HG02943 (cell line): ENCODE data around the gene TBCK.
"Not testable (repeated sequence)": the region's sequence is repeated elsewhere in the genome, so short reads cannot be mapped to it uniquely, and the experiment has no call there.

Experiments used
- ATAC-seq: cut with Tn5 transposase; IDR thresholded peaks from one replicate; pipeline ENCODE4 v1.9.1; 2021; ENCODE audit warnings: mild to moderate bottlenecking, low read depth, moderate library complexity; ENCODE audit not compliant: unreplicated experiment

TBCK gene

DNA sequence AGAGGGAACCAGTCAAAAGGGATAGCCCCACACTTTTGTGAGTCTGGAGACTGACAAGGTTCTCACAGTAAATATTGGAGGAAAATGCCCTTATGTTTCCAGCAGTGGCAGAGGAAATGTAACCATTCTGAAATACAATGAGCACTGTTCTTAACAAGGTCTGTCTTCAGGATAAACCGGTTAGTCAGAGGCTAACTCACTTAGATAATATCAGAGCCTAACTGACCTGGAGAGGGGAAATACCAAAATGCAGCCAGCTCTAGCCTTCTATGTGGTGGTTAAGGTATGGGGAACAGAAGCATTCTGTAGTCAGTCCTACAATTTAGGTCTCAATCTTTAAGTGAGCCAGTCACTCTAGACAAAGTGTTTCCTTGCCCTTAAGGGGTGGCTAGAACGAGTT is 70.8 kb downstream of the TBCK start:
- ATAC-seq, result no peak

DNA sequence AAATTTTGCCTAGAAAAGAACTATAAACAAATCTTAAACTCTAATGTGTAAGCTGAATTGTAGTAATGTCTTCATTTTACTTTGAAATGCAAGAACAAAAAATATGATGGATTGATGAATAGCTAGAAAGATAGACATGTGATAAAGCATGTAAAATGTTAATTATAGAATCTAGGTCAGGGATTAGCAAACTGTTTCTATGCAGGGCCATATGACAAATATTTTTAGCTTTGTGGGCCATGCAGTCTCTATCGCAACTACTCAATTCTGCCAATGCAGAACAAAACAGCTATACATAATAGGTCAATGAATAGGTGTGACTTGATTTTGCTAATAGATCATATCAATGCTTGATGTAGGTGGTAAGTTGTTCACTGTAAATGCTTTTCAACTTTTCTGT is 75.3 kb downstream of the TBCK start:
- no peak for ATAC-seq

DNA sequence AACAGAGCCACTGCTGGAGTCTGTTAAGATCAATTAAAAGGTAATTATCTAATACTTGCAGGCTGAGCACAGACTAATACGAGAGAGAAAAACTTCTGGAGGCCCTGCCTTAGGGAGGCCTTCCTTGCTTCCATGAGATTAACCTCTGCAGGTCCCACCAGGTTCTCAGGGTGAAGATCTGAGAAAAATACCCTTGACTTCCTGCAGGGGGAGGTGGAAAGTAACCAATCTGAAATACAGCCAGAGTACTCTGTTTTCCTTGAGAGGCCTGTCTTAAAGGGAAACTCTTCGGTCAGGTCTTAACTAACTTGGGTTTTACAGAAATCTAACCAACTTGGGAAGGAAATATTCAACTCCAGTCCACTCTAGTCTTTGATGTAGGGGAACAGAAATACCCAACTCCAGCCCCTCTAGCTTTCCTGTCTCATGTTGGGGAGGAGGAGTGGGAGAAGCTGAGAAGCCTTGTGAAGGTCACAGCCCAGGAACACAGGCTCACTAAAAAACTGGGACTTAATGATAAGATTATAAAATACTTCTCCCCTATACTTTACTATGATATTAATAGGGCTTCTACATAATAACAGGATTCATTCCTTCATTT is 77.1 kb downstream of the TBCK start:
- ATAC-seq, result peak; percentile 91

DNA sequence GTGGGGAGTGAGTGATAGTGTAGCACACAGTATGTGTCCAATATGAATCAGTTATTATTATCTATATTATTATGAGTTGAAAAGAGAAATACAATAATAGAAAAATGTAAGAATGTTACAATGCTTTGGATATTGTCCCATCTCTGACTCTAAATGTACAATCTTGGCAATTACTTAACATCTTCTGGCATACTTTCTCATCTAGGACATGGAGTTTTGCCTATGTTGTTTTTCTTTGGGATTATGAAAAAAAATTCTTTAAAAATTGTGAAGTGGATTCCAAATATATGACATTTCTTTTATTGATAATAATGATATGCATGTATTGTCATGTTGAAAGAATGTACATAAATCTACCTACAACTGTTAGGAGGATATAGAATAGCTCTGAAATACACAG is 84.1 kb downstream of the TBCK start:
- ATAC-seq, result no peak

- ATAC-seq, result no peak
Measured at GRCh38 chr4:106222548-106222947, 93.5 kb downstream of the TBCK start.

DNA sequence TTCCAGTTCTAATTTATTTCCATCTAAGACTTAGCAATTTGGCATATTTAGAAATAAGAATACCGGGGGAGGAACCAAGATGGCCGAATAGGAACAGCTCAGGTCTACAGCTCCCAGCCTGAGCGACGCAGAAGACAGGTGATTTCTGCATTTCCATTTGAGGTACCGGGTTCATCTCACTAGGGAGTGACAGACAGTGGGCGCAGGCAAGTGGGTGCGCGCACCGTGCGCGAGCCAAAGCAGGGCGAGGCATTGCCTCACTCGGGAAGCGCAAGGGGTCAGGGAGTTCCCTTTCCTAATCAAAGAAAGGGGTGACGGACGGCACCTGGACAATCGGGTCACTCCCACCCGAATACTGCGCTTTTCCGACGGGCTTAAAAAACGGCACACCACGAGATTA is 102.7 kb downstream of the TBCK start:
- not testable (repeated sequence) for ATAC-seq

DNA sequence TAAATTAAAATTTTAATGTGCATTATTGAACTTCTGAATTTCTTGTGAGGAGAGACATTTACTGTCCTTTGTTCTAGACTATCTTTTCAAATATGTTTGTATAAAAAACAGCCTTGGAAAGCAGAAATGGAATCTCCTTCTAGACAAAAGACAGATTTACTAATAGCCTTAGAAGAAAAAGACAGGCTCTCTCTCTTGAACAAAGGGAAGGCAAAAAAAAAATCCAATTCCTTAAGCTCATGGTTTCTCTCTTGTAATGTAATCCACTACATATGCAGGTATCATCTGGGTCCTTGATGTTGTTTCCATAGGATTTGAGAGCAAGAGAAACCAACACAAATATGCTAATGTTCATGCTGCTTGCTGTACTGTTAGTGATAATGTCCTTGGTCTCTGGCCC is 106.0 kb downstream of the TBCK start:
- no peak for ATAC-seq

- ATAC-seq, result no peak
Measured at GRCh38 chr4:106208481-106209460, 107.2 kb downstream of the TBCK start.

DNA sequence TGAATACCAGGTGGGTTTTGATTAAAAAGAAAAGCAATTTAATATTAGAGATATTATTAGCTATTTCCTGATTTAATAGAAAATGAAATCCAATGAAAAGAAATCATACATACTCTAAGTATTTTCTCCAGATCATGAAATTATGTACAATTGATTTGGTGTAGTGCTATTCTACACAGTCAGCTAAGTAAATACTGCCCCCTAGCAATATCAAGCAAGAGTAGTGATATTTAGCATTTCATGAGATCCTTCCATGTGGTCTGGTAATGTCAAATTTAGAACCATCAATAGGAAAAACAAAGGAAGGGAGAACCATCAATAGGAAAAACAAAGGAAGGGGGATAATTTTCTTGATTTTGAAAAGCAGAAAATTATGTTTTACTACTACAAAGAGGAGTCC is 114.6 kb downstream of the TBCK start:
- ATAC-seq, result no peak

DNA sequence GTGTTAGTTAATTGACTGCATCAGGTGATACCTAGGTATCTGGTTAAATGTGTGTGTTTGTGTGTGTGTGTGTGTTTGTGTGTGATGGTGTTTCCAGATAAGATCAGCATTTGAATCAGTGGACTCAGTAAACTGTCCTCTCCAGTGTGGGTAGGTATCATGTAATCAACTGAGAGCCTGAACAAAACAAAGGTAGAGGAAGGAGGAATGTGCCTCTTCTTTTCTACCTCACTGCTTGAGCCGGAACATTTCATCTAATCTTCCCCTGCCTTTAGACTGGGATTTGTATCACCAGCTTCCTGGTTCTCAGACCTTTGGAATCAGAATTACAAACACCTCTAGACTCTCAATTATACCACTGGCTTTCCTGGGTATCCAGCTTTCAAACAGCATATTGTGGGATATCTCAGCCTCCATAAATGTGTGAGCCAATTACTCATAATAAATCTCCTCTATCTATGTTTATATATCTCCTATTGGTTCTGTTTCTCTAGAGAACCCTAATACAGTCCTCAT is 120.5 kb downstream of the TBCK start:
- ATAC-seq, result no peak

GRCh38 chr4:106194801-106195200 is 121.2 kb downstream of the TBCK start:
- ATAC-seq, result no peak

DNA sequence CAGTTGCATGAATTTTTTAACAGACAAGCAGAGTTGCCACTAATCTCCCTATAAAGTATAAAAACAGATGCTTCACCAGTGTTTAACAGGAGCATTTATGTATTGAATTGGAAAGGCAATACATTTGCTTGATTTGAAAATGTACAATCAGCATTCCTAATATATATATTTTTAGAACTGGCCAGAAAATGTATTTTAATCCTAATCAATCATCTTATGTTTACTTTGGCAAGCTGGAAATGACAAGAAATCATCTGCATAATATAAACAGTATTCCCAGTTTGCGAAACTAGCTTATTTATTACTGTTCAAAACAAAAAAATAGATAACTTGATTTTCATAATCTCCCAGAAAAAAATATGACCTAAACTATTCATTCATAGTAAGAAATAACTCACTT is 123.9 kb downstream of the TBCK start:
- no peak for ATAC-seq

- ATAC-seq, result no peak
Measured at GRCh38 chr4:106186201-106186600, 129.8 kb downstream of the TBCK start.

GRCh38 chr4:106183551-106183950 is 132.5 kb downstream of the TBCK start:
- ATAC-seq, result no peak

DNA sequence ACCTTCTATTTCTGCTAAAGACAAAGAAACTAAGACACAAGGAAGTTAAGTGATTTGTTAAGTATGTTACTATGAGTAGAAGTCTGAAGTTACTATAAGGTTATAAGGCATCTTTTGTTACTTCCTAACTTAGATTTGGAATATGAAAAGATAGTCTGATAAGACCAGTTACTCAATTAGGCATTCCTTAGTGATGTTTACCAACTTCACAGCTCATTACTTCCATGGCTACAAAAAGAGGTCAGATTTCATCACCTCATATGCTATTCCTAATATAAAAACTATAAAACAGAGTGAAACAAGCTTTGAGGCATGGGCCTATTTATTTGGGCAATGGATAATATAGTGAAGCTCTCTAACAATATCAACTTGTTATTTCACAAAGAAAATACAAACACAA is 143.1 kb downstream of the TBCK start:
- no peak for ATAC-seq

GRCh38 chr4:106165351-106166010 is 150.5 kb downstream of the TBCK start:
- ATAC-seq, result no peak

GRCh38 chr4:106162278-106162677 is 153.7 kb downstream of the TBCK start:
- no peak for ATAC-seq

GRCh38 chr4:106160560-106160959 is 155.4 kb downstream of the TBCK start:
- ATAC-seq, result no peak

DNA sequence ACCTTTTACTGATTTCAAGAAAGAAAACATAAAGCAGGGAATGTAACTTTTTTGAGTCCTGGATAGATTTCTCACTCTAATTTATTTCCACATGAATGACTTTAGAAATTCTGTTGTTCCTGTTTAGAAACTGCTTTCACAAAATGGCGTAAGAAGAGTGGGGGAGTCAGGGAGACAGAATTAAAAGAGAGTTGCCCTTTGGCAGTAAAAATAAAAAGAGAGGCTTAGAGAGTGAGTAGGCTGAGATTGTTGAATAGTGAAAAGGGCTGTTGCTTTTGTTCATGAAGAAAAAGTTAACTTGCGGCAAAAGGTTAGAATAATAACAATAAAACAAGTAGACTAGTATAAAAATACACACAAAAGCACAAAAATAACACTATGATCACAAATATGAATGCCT is 166.1 kb downstream of the TBCK start:
- ATAC-seq, result no peak

- ATAC-seq, result no peak
Measured at GRCh38 chr4:106149026-106149425, 167.0 kb downstream of the TBCK start.

GRCh38 chr4:106142616-106143127 is 173.3 kb downstream of the TBCK start:
- ATAC-seq, result no peak
